Fibroblast of villous mesenchyme (primary cell): ENCODE measurements around the gene MINDY4. TPM values are rescaled to one million over a fixed set of nuclear protein-coding genes. Genes with fewer than 3 reads are reported as not detected.

Source experiments
- DNase-seq: peaks from one replicate; pipeline ENCODE4 v3.0.0-alpha.2; 2010; ENCODE audit warnings: low read depth
- H3K4me3 ChIP-seq: 2 replicates; pipeline ENCODE4 v1.5.1; 2011; ENCODE audit warnings: low read depth, mild to moderate bottlenecking, low read length
- CTCF ChIP-seq: IDR thresholded peaks from 2 replicates; pipeline ENCODE4 v1.5.1; 2012; ENCODE audit warnings: low read depth, mild to moderate bottlenecking, low read length; ENCODE audit not compliant: insufficient read depth
- total RNA-seq: library from RNA; depleted of rRNA; stranded (reverse); fragments of >200 nt; gene quantifications from 2 replicates; pipeline ENCODE4 v1.2.3, GENCODE V29; 2012

MINDY4 gene
- total RNA-seq, result 11.0 and 17.3 TPM in 2 replicates

DNA sequence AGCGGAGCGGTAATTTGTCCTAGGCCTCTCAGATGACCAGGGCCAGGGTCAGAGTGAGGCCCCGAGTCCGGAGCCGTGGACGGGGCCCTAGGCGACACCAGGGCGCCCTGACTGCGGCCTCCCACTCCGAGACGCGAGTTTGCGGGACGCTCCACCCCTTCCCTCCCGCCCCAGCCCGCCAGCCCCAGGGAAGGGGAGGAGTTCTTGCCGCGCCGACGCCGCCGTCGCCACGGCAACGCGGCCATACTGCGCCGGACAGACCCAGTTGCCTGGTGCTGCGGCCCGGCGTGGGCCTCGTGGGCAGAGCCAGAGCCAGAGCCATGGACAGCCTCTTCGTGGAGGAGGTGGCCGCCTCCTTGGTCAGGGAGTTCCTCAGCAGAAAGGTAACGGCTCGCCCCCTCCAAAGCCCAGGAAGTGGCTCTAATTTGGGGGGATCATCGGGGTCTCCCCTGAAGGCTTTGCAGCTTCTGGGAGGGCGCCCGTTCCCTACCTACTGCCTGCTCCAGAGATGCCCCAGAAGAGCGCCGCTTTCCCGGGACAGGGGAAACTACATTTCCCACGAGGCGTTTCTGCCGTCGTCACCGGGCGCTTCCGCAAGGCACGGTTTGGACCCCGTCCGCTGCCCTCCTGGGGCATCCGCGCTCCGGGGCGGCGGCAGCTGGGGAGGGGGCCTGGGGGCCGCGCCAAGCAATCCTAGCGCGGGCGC is at the start of gene MINDY4:
Gene MINDY4 (plus strand): TSS at position 244 of the 706 bp plus-strand sequence. CDS start 77 bp downstream, at position 321.
- no peak for TF ChIP-seq CTCF
- peak; percentile 83 for DNase-seq
- H3K4me3 ChIP-seq, result peak within 1 kb of the TSS; percentile 80

DNA sequence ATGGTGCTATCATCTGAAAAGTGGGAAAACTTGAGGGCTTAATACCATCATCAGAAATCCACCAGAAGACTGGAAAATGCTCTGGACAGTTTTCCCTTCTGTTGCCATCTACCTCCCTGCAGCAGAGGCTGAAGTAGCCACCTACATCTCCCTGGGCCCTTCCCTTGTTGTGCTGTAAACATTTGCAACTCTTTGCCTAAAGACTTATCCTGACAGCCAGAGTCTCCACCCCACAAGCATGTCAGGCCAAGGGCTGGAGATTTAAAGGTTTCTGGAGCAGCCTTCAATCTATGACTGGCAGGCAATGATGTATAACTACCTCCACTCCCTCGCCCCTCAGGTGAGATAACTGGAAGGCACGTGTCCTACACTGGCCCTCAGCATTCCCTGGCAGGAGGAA is 49.0 kb upstream of the MINDY4 start:
- no peak for DNase-seq
- TF ChIP-seq CTCF, result no peak
- H3K4me3 ChIP-seq, result no peak overlapping the region

GRCh38 chr7:30722671-30723070 is 48.5 kb upstream of the MINDY4 start:
- H3K4me3 ChIP-seq, result no peak overlapping the region
- DNase-seq, result no peak
- no peak for TF ChIP-seq CTCF

DNA sequence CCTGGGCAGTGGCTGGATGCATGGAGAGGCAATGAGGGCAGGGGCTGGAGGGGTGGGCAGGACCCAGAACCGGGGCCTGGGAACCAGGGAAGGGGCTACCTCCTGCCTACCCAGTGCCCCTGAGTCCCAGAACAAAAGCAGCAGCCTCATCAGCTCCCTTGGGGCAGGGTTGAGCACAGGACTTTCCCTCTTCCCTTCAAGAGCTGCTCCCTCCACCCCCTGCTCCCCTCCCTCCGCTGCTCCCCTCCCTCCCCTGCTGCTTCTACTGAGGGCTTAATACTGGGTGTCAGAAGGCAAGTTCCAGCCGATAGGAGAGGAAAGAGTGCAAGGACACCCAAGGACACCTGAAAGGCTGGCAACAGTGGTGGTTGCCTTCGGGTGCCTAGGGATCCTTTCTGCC is 47.4 kb upstream of the MINDY4 start:
- DNase-seq, result no peak
- TF ChIP-seq CTCF, result no peak
- H3K4me3 ChIP-seq, result no peak overlapping the region

DNA sequence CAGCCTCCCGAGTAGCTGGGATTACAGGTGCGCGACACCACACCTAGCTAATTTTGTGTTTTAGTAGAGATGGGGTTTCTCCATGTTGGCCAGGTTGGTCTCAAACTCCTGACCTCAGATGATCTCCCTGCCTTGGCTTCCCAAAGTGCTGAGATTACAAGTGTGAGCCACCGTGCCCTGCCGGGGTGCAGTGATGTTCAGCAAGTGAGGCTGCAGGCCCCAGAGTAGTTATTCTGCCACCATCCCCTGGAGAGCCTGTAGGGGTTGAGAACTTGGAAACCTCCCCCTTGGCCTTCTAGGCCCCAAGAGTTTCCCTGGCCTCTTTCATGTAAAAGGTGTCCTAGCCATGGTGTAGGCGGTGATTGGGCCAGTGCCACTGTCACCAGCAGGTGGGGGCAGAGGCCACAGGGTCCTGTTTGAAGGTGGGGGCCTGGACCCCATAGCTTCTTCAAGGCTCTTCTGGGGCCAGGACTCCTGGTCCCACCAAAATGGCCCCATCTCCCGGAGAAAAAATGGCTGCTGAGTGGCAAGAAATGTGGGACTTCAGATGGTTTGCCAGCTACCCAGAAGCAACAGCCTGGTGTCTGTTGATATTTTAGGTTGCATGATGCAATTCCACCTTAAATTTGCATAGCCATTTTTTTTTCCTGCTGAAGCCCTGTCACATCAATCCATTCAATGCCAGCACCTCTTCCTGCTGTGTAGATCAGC is 44.8 kb upstream of the MINDY4 start:
- no peak for TF ChIP-seq CTCF
- DNase-seq, result no peak
- no peak overlapping the region for H3K4me3 ChIP-seq

- DNase-seq, result no peak
- TF ChIP-seq CTCF, result no peak
- H3K4me3 ChIP-seq, result no peak overlapping the region
Observed at GRCh38 chr7:30727061-30727945, 43.9 kb upstream of the MINDY4 start.
